CD4-positive, alpha-beta T cell treated with Interleukin-4 for 4 hours (primary cell): ENCODE results near the gene PRIM2.
"Not testable (repeated sequence)": the region's sequence is repeated elsewhere in the genome, so short reads cannot be mapped to it uniquely, and the experiment has no call there.

Source experiments
- DNase-seq: peaks from one replicate; pipeline ENCODE4 v3.0.0-alpha.2; 2020

The PRIM2 gene

DNA sequence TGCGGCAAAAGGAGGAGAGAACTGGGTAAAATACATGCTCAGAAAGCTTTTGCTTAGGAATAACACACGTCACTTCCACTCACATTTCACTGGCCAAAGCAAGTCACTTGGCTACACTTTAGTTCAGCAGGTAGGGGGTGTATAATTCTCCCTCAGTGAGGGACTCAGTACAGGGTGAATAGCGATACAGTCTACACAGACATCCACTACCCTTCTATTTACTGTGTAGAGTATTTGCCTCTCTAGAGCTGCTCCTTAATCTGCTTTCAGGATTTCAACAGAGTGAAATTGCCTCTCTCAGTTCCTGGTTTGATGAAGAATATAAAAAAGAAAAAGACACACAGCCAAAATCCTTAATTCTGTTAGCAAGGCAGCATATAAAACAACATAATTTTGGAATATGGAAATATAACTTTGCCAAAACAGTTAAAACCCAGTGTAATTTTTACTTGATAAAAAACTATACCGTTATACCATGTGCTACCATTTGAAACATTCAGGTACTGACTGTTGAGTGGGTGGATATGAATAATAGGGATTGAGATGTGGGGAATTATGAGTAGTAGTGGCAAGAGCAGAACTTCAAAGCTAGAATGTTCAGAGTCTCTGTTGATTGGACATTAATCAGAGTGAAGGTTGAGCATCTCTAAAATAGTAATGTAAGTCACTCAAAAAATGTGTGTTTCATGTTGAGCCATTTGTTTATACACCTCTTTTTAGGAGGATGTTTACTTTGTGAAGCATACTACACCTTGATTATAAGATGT is 51.7 kb downstream of the PRIM2 start:
- DNase-seq: not testable (repeated sequence)

DNA sequence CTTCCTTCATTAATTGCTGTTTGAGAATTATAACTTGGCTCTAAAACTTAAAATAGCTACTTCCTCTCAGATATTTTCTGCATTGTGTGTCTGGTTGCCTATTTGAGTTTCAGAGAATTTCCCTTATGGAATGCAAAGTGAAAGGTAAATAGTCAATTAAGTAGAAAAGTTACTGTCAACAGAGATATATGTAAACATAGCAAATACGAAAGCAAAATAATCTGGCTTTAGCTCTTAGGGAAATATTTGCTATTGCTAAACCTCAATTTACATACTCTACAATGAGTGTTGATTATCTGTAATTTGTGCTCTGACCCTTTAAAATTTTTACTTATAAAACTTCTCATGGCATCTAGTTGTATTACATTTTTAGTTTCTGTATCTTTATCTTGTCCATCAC is 54.3 kb downstream of the PRIM2 start:
- DNase-seq: not testable (repeated sequence)

DNA sequence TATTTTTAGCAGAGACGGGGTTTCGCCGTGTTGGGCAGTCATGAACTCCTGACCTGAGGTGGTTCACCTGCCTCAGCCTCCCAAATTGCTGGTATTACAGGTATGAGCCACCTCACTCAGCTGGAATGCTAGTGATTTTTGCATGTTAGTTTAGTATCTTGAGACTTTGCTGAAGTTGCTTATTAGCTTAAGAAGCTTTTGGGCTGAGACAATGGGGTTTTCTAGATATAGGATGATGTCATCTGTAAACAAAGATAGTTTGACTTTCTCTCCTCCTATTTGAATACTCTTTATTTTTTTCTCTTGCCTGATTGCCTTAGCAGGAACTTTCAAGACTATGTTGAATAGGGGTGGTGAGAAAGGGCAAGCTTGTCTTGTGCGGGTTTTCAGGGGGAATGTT is 57.3 kb downstream of the PRIM2 start:
- not testable (repeated sequence) for DNase-seq

DNA sequence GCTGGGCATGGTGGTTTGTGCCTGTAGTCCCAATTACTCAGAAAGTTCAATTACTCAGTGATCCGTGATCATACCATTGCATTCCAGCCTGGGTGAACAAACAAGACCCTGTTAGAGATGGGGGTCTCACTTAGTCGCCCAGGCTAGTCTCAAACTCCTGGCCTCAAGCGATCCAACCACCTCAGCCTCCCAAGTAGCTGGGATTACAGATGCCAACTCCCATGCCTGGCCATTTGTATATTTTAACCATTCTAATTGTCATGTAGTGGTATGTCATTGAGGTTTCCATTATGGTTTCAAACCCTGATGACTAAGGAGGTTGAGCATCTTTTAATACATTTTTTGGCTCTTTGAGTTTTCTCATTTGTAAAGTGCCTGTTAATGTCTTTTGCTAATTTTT is 58.7 kb downstream of the PRIM2 start:
- not testable (repeated sequence) for DNase-seq

DNA sequence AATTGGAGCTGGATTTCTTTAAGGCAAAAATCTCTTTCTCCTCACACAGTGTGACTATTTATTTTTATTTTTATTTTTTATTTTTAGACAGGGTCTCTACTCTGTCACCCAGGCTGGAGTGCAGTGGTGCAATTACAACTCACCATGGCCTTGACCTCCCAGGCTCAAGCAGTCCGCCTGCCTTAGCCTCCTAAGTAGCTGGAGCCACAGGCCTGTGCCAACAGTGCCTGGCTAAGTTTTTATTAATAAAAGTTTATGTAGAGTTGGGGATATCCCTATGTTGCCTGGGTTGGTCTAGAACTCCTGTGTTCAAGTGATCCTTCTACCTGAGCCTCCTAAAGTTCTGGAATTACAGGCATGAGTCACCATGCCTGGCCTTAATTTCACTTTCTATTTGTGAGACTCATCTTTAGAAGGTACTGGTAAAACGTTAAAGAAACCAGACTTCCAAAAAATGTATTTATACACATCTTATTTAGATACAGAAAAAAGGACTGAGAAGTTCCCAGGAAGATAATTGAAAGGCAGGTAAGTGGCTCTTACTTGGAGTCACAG is 71.7 kb downstream of the PRIM2 start:
- DNase-seq: not testable (repeated sequence)

DNA sequence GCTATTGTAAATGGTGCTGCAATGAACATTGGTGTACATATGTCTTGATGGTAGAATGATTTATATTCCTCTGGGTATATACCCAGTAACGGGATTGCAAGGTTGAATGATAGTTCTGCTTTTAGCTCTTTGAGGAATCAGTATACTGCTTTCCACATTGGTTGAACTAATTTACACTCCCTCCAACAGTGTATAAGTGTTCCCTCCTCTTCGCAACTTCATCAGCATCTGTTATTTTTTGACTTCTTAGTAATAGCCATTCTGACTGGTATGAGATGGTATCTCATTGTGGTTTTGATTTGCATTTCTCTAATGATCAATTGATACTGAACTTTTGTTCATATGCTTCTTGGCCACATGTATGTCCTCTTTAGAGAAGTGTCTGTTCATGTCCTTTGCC is 73.4 kb downstream of the PRIM2 start:
- not testable (repeated sequence) for DNase-seq

DNA sequence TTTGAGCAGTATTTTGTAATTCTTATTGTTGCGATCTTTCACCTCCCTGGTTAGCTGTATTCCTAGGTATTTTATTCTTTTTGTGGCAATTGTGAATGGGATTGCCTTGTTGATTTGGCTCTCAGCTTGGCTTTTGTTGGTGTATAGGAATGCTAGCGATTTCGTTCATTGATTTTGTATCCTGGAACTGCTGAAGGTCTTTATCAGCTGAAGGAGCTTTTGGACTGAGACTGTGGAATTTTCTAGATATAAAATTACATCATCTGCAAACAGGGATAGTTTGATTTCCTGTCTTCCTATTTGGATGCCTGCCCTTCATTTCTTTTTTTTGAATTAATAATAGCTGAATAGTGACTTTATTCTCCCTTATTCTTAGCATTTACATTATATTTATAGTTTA is 74.6 kb downstream of the PRIM2 start:
- not testable (repeated sequence) for DNase-seq

DNA sequence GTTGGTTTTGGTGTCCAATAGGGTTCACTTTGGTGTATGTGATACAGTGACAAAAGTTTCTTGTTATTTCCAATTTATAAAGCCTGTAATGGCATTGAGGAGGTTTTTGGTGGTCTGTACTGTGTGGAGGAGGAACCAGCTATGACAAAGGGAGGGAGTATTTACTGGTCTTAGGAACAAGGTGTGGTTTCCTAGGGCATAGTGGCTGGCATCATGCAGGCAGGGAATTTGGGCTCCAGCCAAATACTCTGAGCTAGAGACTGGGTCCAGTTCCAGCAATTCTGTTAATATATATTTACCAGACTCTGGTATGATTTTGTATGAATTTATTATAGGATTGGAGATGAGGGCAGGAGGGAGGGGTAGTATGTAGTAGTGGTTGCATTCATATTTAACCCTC is 101.9 kb downstream of the PRIM2 start:
- DNase-seq: not testable (repeated sequence)

DNA sequence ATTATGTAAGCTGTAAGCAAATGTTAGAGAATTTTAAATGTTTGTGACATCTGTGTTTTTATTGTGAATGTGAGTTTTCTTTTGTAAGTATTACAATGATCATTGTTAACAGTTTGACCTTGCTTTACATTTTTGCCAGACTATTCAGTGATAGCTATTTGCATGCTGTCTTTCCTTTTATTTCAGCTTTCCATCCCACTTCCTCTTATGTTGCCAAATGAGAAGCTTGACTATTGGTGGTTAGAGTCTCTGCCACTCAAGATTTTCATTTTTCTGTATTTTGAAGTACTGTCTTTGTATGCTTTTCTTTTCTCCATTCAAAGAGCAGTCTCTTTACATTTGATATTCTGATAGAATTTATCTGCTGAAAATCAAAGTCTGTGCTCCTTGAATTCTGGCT is 104.1 kb downstream of the PRIM2 start:
- no peak for DNase-seq

DNA sequence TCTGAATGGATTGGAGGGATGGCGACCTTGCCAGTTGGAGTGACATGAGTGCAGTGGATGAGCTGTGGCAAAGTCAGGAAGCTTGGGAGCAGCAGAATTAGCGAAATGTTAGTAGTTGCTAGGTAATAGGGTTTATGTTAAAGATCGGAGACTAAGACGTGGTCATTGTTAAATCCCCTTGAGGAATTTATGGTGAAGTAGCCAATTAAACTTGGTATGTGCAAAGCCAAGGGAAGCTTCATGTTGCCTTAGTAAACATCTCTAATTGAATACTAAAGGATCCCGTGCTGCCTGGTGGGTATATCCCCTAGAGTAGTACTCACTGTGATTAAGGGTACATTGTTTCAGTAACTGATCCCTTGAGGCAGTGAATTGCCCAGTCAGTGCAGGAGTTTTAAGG is 106.0 kb downstream of the PRIM2 start:
- no peak for DNase-seq

DNA sequence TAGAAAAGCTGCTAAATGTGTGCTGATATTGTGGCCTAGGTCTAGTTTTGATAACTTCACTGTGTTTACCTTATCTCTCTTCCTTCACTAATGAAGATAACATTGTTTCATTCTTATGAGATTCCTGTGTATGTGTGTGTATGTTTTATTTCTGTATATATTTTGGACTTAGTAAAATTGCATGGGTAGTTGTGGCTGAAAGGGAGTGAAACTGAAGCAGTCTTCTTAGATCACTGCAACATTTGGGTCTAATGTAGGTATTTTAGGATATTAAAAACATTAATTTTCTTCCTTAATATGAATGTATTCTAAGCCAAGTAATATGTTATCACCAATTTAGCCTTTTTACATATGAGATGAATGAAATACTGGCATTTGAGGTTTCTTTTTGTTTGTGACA is 114.3 kb downstream of the PRIM2 start:
- not testable (repeated sequence) for DNase-seq

DNA sequence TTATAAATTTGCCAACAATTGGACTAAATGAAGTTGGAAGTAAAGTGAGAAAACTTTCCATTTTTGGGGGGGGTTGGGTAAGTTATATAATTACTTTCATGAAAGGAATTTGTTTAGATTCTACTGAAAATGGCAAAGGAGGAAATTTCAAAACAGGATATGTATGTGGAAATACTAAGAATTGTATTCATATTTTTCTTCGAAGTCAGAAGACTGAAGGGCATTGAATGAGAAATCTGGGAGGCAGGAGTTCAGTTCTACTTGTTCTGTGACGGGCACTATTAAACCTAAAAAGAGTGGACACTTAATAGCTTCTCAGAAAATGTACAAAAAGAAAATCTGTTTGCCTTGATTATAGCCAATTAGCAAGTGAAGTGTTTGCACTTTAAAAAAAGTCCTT is 114.7 kb downstream of the PRIM2 start:
- no peak for DNase-seq

DNA sequence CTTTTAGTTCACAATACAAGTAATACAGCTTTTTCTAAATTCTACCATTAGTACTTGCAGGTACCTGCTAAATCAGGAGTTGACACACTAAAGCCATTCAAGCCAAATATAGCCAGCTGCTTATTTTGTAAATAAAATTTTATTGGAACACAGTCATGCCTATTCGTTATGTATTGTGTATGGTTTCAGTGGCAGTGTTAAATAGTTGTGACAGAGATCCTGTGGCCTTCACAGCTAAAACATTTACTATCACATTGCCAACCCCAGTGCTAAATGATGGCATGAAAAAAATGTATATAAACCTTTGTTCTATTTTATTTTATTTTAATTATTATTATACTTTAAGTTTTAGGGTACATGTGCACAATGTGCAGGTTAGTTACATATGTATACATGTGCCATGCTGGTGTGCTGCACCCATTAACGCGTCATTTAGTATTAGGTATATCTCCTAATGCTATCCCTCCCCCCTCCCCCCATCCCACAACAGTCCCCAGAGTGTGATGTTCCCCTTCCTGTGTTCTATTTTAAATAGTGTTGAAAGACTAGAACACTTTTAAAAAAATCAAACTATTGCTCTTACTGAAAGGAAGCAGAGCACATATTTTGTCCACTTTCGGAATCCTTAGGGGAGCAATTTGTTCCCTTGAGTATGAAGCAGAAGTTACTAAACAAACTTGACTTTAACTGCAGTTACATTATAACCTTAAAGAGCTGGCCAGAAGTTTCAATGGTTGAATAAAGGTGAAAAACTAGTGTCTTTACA is 115.7 kb downstream of the PRIM2 start:
- no peak for DNase-seq

DNA sequence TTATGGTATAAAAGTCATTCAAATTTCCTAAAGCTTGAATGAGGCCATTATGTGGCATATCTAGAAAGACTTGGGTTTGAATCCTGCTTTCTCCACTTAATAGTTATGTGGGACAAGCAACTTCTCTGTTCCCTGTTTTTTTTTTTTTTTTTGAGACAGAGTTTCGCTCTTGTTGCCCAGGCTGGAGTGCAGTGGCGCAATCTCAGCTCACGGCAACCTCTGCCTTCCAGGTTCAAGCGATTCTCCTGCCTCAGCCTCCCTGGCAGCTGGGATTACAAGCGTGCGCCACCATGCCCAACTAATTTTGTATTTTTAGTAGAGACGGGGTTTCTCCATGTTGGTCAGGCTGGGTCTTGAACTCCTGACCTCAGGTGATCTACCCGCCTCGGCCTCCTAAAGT is 116.4 kb downstream of the PRIM2 start:
- not testable (repeated sequence) for DNase-seq

DNA sequence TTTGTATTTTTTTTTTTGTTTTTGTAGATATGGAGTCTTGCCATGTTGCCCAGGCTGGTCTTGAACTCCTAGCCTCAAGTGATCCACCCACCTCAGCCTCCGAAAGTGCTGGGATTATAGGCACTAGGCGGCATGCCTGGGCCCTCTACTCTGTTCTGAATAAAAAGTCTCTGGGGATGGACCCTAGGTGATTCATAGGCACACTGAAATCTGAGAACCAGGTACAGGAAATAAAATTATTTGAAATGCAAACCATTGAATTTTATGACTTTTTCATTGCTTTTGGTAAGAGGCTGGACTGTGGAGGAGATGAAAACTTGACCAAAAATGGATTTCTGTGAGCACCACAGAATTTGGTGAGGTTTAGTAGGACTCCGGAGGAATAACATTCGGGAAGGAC is 117.5 kb downstream of the PRIM2 start:
- DNase-seq: no peak

DNA sequence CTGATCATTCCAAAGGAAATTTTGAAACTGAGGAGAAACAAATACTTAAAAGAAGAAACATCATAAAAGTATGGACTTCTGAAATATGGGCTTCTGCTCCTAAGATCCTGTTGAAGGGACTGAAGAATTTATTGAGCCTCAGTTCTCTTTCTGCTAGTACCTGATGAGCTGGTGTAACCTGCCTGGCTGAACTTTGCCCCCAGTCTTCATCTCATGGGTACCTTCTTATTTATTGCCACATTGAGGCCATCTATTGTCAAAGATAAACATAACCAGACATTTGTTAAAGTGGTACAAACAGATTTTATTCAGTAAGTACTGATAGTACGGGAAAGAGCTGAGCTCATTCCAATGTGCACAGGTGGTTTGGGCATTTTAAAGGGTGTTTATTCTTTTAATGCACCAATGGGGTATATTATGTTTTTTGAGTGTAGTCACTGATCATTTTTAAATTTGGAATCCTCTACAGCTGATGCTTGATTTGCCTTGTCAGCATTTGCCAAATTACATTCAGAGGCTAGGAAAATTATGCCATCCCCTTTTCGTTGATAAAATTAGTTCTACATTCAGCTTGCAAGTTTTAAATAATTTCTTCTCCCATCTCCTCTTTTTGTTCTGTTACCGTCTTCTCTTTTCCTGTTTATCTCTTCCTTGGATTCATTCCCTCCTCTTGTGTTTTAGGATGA is 118.2 kb downstream of the PRIM2 start:
- DNase-seq: no peak

DNA sequence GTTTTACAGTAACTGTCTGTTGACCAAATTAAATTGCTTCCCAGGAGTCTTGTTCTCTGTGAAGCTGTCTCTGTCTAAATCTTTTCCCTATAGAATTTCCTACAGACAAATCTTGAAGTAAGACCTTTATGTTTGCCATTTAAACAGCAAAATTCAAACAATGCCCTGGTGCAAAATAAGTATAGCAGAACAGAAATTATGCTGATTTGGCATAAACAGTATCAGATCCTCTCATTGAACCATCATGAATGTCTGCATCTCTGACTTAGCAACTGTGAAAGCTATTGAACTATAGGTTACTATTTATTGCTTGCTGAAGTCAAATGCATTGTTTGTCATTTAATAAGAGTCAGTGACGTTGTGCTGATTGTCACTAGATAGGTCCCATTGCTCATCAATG is 123.3 kb downstream of the PRIM2 start:
- not testable (repeated sequence) for DNase-seq

DNA sequence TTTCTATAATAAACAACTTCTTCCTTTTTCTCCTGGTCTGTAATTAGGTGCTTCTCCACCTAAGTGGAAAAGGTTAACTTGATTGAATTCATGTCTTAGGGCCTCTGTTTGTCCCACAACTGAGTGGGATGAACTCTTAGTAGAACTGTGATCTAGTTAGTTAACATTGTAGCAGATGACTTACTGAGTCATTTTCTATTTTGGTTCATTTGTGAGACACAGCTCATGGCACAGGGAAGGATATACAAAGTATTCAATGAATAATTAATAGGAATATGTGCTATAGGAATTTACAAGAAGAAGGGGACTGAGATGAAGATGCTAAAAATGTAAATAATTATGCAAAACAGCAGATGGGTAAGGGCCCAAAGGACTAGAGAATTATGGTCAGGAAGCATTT is 124.7 kb downstream of the PRIM2 start:
- DNase-seq: not testable (repeated sequence)

DNA sequence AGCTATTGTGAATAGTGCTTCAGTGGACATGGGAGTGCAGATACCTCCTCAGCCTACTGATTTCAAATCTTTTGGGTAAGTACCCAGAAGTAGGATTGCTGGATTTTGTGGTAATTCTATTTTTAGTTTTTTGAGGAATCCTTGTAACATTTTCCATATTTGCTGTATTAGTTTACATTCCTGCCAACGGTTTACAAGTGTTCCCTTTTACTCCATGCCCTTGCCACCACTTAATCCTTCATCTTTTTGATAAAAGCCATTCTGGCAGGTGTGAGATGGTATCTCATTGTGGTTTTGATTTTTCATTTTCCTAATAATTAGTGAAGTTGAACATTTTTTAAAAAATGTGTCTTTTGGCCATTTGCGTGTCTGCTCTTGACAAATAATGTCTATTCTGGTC is 125.8 kb downstream of the PRIM2 start:
- DNase-seq: not testable (repeated sequence)

DNA sequence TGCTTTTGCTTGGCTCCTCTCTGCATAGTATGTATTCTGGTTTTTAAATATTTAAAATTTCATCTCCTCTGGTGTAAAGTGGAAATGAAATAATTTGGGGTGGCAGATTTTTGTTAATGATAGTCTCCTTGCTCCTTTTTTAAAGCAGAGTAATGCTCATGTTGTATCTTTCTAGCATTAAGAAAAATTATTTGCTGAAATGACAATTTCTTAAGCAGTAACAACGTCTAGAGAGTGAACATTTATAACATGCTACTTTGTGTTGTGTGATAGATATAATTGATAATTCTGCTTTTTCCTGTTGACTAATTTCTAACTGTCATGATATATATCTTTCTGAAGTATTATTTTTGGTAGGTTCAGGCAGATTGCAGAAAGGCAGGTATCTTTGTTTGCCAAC is 127.4 kb downstream of the PRIM2 start:
- DNase-seq: not testable (repeated sequence)

DNA sequence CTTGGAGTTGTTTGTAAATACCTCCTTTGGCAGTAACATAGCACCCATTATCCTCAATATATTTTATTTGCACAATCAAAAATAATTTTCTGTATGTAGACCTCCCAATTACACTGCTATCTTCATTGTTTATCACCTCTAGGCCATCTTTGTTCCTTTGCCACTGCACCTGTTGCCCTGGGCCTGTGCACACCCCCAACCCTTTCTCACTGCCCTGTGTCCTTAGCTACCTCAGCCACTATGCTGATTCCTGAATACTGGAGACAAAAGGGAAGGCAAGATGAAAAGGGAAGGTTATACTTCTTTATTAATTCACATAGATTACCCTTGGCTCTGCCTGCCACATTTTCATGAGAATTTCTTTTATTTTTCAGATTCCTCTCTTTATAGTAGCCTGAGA is 127.9 kb downstream of the PRIM2 start:
- DNase-seq: not testable (repeated sequence)

DNA sequence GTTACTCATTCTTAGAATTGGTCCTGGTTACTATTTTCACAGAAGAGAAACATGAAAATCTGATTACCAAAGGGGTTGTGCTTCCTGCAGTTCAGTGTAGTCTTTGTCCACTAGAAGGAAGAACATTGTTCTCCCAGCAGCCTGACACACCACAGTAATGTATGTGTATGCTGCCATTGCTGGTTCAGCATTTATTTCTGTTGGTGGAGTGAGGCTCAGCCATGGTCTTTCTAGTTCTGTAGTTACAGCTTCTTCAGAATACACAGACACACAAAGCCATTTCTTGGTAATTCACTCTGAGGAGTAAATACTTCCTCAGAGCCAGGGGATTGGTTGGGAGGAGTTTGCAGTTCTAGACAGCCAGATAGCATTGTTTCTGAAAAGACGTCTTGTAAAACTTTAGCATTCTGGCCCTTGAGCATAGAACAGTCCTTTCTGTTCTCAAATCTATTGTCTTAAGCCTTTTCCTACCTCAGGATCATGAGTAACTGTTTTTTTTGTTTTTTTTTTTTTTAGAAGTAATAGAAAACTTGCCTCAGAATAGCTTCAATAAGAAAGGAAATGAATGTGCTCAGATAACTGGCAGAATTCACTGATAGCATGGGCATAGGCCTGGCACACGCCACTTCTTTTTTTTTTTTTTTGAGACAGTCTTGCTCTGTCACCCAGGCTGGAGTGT is 128.5 kb downstream of the PRIM2 start:
- not testable (repeated sequence) for DNase-seq
